SK-N-MC (cell line): ENCODE results near the gene NOTCH4.
"Not testable (repeated sequence)": the region's sequence is repeated elsewhere in the genome, so short reads cannot be mapped to it uniquely, and the experiment has no call there.

Experiments
- DNase-seq: peaks from one replicate; pipeline ENCODE4 v3.0.0-alpha.2; 2011; ENCODE audit warnings: low read depth, low spot score
- H3K27ac ChIP-seq: fragments of 200-600 bp; sonication (generic); 2 replicates; pipeline ENCODE4 v1.5.1; 2016; ENCODE audit warnings: mixed run types
- H3K36me3 ChIP-seq: fragments of 200-600 bp; sonication (generic); 2 replicates; pipeline ENCODE4 v1.6.1; 2017; ENCODE audit warnings: antibody characterized with exemption, low read length, mixed read lengths; ENCODE audit not compliant: insufficient read depth
- H3K4me3 ChIP-seq: fragments of 200-600 bp; sonication (generic); 2 replicates; pipeline ENCODE4 v1.5.1; 2016
- H3K9ac ChIP-seq: fragments of 200-600 bp; sonication (generic); 2 replicates; pipeline ENCODE4 v1.8.0; 2017; ENCODE audit warnings: mixed run types, mixed read lengths; ENCODE audit not compliant: insufficient read length
- H3K9me3 ChIP-seq: fragments of 200-600 bp; sonication (generic); 2 replicates; pipeline ENCODE4 v1.6.1; 2017; ENCODE audit warnings: low read depth, mild to moderate bottlenecking, antibody characterized with exemption, low read length, moderate library complexity, mixed read lengths
- EZH2 ChIP-seq: fragments of 200-600 bp; sonication (generic); IDR thresholded peaks from one replicate; pipeline ENCODE4 v1.6.1; 2017; ENCODE audit warnings: antibody characterized with exemption
- FOXP2 ChIP-seq: optimal IDR thresholded peaks from 2 replicates; pipeline ENCODE3; 2011; ENCODE audit warnings: mild to moderate bottlenecking, moderate library complexity; ENCODE audit not compliant: insufficient read depth; ENCODE audit errors: extremely low read length, control extremely low read depth
- POLR2AphosphoS5 ChIP-seq: IDR thresholded peaks from 2 replicates; pipeline ENCODE4 v1.6.1; 2012; ENCODE audit warnings: mild to moderate bottlenecking, low read depth, low read length, borderline replicate concordance

Gene NOTCH4

GRCh38 chr6:32196682-32197616 is 26.9 kb downstream of the NOTCH4 start:
- Histone ChIP-seq H3K36me3 (no peaks in the 10 kb centered on the region), H3K27ac (peak overlapping the region; percentile 77), H3K9ac (peak overlapping the region; percentile 20), H3K4me3 (peak overlapping the region; percentile 87), H3K9me3 (no peaks in the 10 kb centered on the region)
- no peak for DNase-seq
- TF ChIP-seq EZH2 (no peak), FOXP2 (no peak), POLR2AphosphoS5 (no peak)

DNA sequence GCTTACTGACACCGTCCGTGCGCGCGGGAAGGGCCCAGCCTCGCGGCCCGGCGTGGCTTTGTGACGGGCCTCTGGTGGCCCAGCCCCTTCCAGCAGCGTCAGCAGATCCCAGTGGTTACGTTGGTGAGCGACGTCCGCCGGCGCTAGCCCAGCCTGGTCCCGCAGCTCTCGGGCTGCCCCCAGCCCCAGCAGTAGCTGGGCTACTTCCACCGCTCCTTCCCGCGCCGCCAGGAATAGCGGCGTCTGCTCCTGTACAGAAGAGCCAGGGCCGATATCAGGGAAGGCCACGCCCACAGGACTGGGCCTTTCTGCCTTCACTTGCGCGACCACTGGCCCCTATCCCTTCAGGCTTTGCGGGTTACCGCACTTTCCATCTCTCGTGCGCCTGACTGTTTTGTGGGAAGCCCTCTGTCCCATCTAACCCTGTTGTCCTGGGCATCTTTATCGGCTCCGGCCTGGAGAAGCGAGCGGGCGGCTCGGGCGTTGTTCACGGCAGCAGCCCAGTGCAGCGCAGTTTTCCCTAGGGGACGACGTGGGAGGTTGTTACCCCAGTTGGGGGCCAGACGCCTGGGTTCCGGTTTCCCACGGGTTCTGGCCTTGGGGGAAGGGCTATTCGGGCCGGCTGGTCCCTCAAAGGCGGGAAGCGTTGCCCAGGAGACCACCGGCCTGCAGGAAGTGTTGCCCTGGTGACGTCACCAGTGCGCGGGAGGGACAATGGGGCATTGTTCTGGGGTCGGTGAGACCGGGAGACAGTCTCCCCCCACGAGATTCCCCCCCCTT is 27.8 kb downstream of the NOTCH4 start:
- Histone ChIP-seq H3K27ac (peak overlapping the region; percentile 90), H3K4me3 (peak overlapping the region; percentile 87), H3K9ac (peak overlapping the region; percentile 87), H3K9me3 (no peaks in the 10 kb centered on the region), H3K36me3 (no peaks in the 10 kb centered on the region)
- TF ChIP-seq FOXP2 (peak; percentile 14), EZH2 (no peak), POLR2AphosphoS5 (peak; percentile 83; the same call in 1 of the 2 replicates)
- DNase-seq, result no peak

GRCh38 chr6:32195652-32195901 is 28.3 kb downstream of the NOTCH4 start:
- Histone ChIP-seq H3K9ac (peak overlapping the region; percentile 87), H3K4me3 (peak overlapping the region; percentile 87), H3K9me3 (no peaks in the 10 kb centered on the region), H3K27ac (peak overlapping the region; percentile 90), H3K36me3 (no peaks in the 10 kb centered on the region)
- no peak for TF ChIP-seq POLR2AphosphoS5
- no peak for TF ChIP-seq FOXP2
- no peak for TF ChIP-seq EZH2
- DNase-seq, result peak; percentile 90

DNA sequence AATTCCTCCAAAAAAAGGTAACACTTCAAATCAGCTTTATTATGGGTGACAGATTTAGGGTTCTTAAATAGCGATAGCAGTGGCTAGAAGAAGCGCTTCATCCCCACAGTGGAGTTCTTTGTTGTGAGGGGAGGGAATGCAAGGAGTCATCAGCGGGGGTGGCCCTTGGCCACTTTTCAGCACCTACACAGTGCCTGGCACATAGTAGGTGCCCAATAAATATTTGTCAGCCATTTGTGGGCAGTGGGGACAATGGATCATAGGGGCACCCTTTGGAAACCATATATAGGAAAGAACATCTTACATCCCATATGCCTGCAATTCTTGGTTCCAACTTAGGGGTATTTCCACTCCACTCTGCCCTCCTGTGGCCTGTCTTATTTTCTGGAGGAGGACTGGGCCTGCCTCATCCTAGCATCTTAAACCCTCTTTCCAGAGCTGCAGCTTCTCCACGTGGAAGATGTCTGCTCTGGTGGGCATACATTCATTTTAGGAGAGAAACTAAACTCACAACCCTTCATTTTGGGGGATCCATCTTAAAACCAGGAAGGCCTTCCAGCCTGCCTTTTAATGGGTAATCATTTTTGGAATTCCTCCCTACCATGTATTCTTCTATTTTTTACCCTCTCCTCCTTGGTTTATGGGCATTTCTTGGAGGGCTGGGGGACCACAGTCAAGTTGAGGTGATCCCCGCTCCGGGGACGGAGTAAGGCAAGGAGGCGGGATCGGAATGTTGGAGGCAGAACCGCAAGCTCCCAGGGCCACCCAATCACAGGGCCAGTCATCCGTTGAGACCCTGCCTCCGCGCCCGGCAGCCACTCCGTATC is 28.8 kb downstream of the NOTCH4 start:
- Histone ChIP-seq H3K36me3 (no peaks in the 10 kb centered on the region), H3K27ac (peak overlapping the region; percentile 97), H3K9ac (peak overlapping the region; percentile 83), H3K9me3 (no peaks in the 10 kb centered on the region), H3K4me3 (peak overlapping the region; percentile 87)
- no peak for TF ChIP-seq EZH2
- no peak for TF ChIP-seq FOXP2
- peak; percentile 78 for TF ChIP-seq POLR2AphosphoS5
- DNase-seq, result no peak

DNA sequence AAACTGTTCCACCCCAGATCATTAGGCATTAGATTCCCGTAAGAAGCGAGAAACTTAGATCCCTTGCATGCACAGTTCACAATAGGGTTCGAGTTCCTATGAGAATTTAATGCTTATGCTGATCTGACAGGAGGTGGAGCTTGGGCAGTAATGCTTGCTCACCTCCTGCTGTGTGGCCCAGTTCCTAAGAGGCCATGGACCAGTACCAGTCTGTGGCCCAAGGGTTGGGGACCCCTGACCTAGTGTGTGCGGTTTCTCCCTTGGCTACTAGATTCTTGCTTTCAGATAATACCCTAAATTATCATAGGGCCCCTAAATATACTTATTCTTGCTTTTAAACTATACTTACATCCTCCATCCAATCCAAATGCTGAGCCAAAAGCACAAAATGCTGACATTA is 29.5 kb downstream of the NOTCH4 start:
- Histone ChIP-seq H3K4me3 (peak overlapping the region; percentile 87), H3K9me3 (no peaks in the 10 kb centered on the region), H3K27ac (peak overlapping the region; percentile 97), H3K9ac (no peak overlapping the region), H3K36me3 (no peaks in the 10 kb centered on the region)
- DNase-seq, result no peak
- TF ChIP-seq POLR2AphosphoS5 (no peak), EZH2 (no peak), FOXP2 (no peak)

DNA sequence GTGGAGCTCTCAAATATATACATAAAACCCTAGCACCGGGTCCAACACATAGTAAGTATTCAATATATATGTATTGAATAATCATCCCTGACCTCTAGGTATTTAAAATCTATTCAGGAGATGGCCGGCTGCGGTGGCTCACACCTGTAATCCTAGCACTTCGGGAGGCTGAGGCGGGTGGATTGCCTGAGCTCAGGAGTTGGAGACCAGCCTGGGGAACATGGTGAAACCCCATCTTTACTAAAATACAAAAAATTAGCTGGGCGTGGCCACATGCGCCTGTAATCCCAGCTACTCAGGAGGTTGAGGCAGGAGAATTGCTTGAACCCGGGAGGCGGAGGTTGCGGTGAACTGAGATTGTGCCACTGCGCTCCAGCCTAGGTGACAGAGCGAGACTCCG is 30.8 kb downstream of the NOTCH4 start:
- H3K9ac ChIP-seq, result peak overlapping the region; percentile 57
- not testable (repeated sequence) for H3K36me3 ChIP-seq, DNase-seq, H3K9me3 ChIP-seq
- H3K27ac ChIP-seq, result peak overlapping the region; percentile 97
- peak overlapping the region; percentile 69 for H3K4me3 ChIP-seq

- peak; percentile 91 for DNase-seq
- H3K4me3 ChIP-seq, result peak within 1 kb of the TSS; percentile 69
- peak; percentile 69 for TF ChIP-seq FOXP2
- TF ChIP-seq POLR2AphosphoS5, result peak; percentile 65
- TF ChIP-seq EZH2, result no peak
- H3K36me3 ChIP-seq, result peaks cover 8% of the 10 kb centered on the region
- H3K27ac ChIP-seq, result peak within 1 kb of the TSS; percentile 97
- peak within 1 kb of the TSS; percentile 66 for H3K9ac ChIP-seq
- no peaks in the 10 kb centered on the region for H3K9me3 ChIP-seq
These were observed 31.2 kb downstream of the NOTCH4 start, which contains the start of gene GPSM3 for GRCh38 chr6:32192608-32193039. GPSM3 (minus strand) TSS chr6:32192643; CDS start chr6:32192513, 130 bp downstream.
